ENCODE data around the gene BMPR1A. TPM values are rescaled to one million over a fixed set of nuclear protein-coding genes. Genes with fewer than 3 reads are reported as not detected.

Gene BMPR1A
- polyA plus RNA-seq, 1 donor (not counting 4 experiments of a cell fraction or from before 2014, with no cell fraction given) = 22.2 TPM

GRCh38 chr10:86872757-86873156 lies 116.3 kb downstream of the BMPR1A start:
- H3K9me1 ChIP-seq (ENCODE audit: control insufficient read depth, extremely low read depth, insufficient read depth, low read length) = no peaks in the 10 kb centered on the region
- no peaks in the 10 kb centered on the region for H3K36me3 ChIP-seq (ENCODE audit: control insufficient read depth in 2 of 2, extremely low read depth in 1 of 2, insufficient read depth in 2 of 2, low read length in 2 of 2)
- H3K27ac ChIP-seq (ENCODE audit: control insufficient read depth, insufficient read depth, low read length) = no peak overlapping the region
- H3K4me3 ChIP-seq (ENCODE audit: control insufficient read depth in 2 of 3, extremely low read depth in 1 of 3, insufficient read depth in 2 of 3, low read depth in 1 of 3, low read length in 3 of 3) = no peak overlapping the region
- FAIRE-seq (no peak), DNase-seq (ENCODE audit: low read depth, low spot score) (no peak)
- no peak overlapping the region for H2AFZ ChIP-seq (ENCODE audit: control insufficient read depth, low read length)
- H3K4me1 ChIP-seq (ENCODE audit: control insufficient read depth, extremely low read depth, insufficient read depth, low read length) = no peaks in the 10 kb centered on the region
- no peak overlapping the region for H3K9ac ChIP-seq (ENCODE audit: control insufficient read depth, extremely low read depth, insufficient read depth, low read length)
- H4K20me1 ChIP-seq (ENCODE audit: control insufficient read depth, extremely low read depth, insufficient read depth, low read length) = no peaks in the 10 kb centered on the region
- no peak for TF ChIP-seq EZH2 (IDR thresholded peaks at IDR 0.05; ENCODE audit: low read length)
- TF ChIP-seq CTCF (optimal IDR thresholded peaks at IDR 0.05 in 1 of 3, IDR thresholded peaks at IDR 0.05 in 1 of 3, conservative IDR thresholded peaks at IDR 0.05 in 1 of 3; ENCODE audit: extremely low read depth in 1 of 3, insufficient read depth in 2 of 3, low read length in 3 of 3) = no peak
- no peaks in the 10 kb centered on the region for H3K27me3 ChIP-seq (ENCODE audit: control insufficient read depth, extremely low read depth, insufficient read depth, low read length)
- dilution Hi-C loops (cut with MboI; ENCODE audit: extremely low pct_ligation_motif_present, low sequenced_read_pairs) = no loop called here
- no peak overlapping the region for H3K4me2 ChIP-seq (ENCODE audit: control insufficient read depth, extremely low read depth, insufficient read depth, low read depth, low read length)
- H3K9me3 ChIP-seq (ENCODE audit: control insufficient read depth, low read depth, low read length) = no peaks in the 10 kb centered on the region
- H3K79me2 ChIP-seq (ENCODE audit: control insufficient read depth, insufficient read depth, low read length) = no peaks in the 10 kb centered on the region

- Histone ChIP-seq H2AFZ (ENCODE audit: control insufficient read depth, low read length) (no peak overlapping the region), H3K27me3 (ENCODE audit: control insufficient read depth, extremely low read depth, insufficient read depth, low read length) (no peaks in the 10 kb centered on the region), H3K9me1 (ENCODE audit: control insufficient read depth, extremely low read depth, insufficient read depth, low read length) (no peaks in the 10 kb centered on the region), H3K79me2 (ENCODE audit: control insufficient read depth, insufficient read depth, low read length) (no peaks in the 10 kb centered on the region), H3K9ac (ENCODE audit: control insufficient read depth, extremely low read depth, insufficient read depth, low read length) (no peak overlapping the region), H3K4me3 (ENCODE audit: control insufficient read depth in 2 of 3, extremely low read depth in 1 of 3, insufficient read depth in 2 of 3, low read depth in 1 of 3, low read length in 3 of 3) (no peak overlapping the region), H3K4me1 (ENCODE audit: control insufficient read depth, extremely low read depth, insufficient read depth, low read length) (no peaks in the 10 kb centered on the region), H3K27ac (ENCODE audit: control insufficient read depth, insufficient read depth, low read length) (no peak overlapping the region), H3K9me3 (ENCODE audit: control insufficient read depth, low read depth, low read length) (no peaks in the 10 kb centered on the region), H4K20me1 (ENCODE audit: control insufficient read depth, extremely low read depth, insufficient read depth, low read length) (no peaks in the 10 kb centered on the region), H3K36me3 (ENCODE audit: control insufficient read depth in 2 of 2, extremely low read depth in 1 of 2, insufficient read depth in 2 of 2, low read length in 2 of 2) (no peaks in the 10 kb centered on the region), H3K4me2 (ENCODE audit: control insufficient read depth, extremely low read depth, insufficient read depth, low read depth, low read length) (no peak overlapping the region)
- dilution Hi-C loops (cut with MboI; ENCODE audit: extremely low pct_ligation_motif_present, low sequenced_read_pairs) = no loop called here
- DNase-seq (ENCODE audit: low read depth, low spot score) (no peak), FAIRE-seq (no peak)
- TF ChIP-seq CTCF (optimal IDR thresholded peaks at IDR 0.05 in 1 of 3, IDR thresholded peaks at IDR 0.05 in 1 of 3, conservative IDR thresholded peaks at IDR 0.05 in 1 of 3; ENCODE audit: extremely low read depth in 1 of 3, insufficient read depth in 2 of 3, low read length in 3 of 3) (no peak), EZH2 (IDR thresholded peaks at IDR 0.05; ENCODE audit: low read length) (no peak)
Observed at GRCh38 chr10:86876748-86877147, 120.3 kb downstream of the BMPR1A start.
